Stomach (tissue), 4 donors: Measurements from ENCODE around the gene USP35.

Experiments used
- CTCF ChIP-seq, 7 experiments: fragments of 450-650 bp in 4 of 7; fragments of 200-600 bp in 3 of 7; sonication (generic) in 3 of 7; IDR thresholded peaks; one replicate each; pipeline ENCODE4 v1.5.1; 2016 to 2019; ENCODE audit warnings: antibody characterized with exemption in 7 of 7, control low read depth in 2 of 7, mild to moderate bottlenecking in 1 of 7
- POLR2A ChIP-seq, 4 donors: fragments of 450-650 bp; IDR thresholded peaks; one replicate each; pipeline ENCODE4 v1.6.1; 2016; ENCODE audit warnings: antibody characterized with exemption in 4 of 4, control low read depth in 2 of 4, mild to moderate bottlenecking in 1 of 4, moderate library complexity in 1 of 4
- POLR2AphosphoS5 ChIP-seq, 3 donors: sonication (generic); formaldehyde crosslinking; IDR thresholded peaks; one replicate each; pipeline ENCODE4 v1.6.1; 2016; ENCODE audit warnings: antibody characterized with exemption in 3 of 3

GRCh38 chr11:78248903-78249302 is 60.2 kb downstream of the USP35 start:
- TF ChIP-seq CTCF (IDR thresholded peaks at IDR 0.05) (no peak), POLR2A (IDR thresholded peaks at IDR 0.05) (no peak), POLR2AphosphoS5 (IDR thresholded peaks at IDR 0.05) (no peak)
